ACC112 (cell line): ENCODE measurements around the gene TLCD3B.

Source experiments
- H2AFZ ChIP-seq: fragments of 200-600 bp; sonication (generic); one replicate; pipeline ENCODE4 v1.6.0; 2017; ENCODE audit warnings: antibody characterized with exemption, low read length; ENCODE audit not compliant: unreplicated experiment
- H3K27ac ChIP-seq: fragments of 200-600 bp; sonication (generic); 2 replicates; pipeline ENCODE4 v1.5.1; 2014; ENCODE audit warnings: low read depth, mild to moderate bottlenecking, antibody characterized with exemption, low read length, moderate library complexity
- H3K27me3 ChIP-seq: fragments of 200-600 bp; sonication (generic); 2 replicates; pipeline ENCODE4 v1.6.1; 2014; ENCODE audit warnings: mild to moderate bottlenecking, antibody characterized with exemption, low read length, moderate library complexity, mixed read lengths; ENCODE audit not compliant: insufficient read depth
- H3K36me3 ChIP-seq: fragments of 200-600 bp; sonication (generic); 2 replicates; pipeline ENCODE4 v1.6.1; 2016; ENCODE audit warnings: mild to moderate bottlenecking, antibody characterized with exemption, low read length, moderate library complexity, mixed read lengths; ENCODE audit not compliant: insufficient read depth
- H3K4me1 ChIP-seq: fragments of 200-600 bp; sonication (generic); one replicate; pipeline ENCODE4 v1.6.1; 2016; ENCODE audit warnings: low read length, mixed read lengths; ENCODE audit not compliant: insufficient read depth, unreplicated experiment, control insufficient read depth
- H3K4me3 ChIP-seq: fragments of 200-600 bp; sonication (generic); 2 replicates; pipeline ENCODE4 v1.5.1; 2014; ENCODE audit warnings: mild to moderate bottlenecking, low read depth, low read length
- H3K79me2 ChIP-seq: fragments of 200-600 bp; sonication (generic); one replicate; pipeline ENCODE4 v1.6.0; 2016; ENCODE audit warnings: low read length; ENCODE audit not compliant: control insufficient read depth, unreplicated experiment, insufficient read depth

TLCD3B gene

DNA sequence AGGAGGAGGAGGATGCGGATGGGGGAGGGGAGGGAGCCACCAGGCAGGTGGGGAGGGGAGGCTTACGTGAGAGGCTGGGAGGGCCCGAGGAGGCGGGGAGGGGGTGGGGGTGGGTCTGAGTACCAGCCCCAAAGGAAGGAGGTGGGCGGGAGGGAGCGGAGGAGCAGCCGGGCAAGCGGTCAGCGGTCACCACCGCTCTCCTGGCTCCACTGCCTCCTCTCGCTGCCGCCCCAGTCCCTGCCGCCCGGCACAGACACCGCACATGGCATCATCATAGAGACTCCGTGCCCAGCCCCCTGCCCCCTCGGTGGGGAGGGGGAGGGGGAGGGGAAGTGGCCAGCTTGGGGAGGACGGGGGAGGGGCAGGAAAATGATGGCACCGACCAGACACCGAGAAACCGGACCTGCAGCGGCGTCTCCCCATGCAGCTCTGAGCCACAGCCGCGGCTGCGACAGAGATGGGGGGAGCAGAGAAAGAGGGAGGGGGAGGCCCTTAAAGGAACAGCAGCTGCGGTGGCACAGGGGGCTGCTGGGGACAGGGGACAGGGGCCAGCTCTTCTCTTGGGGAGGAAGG lies at the start of gene TLCD3B:
Gene TLCD3B, minus strand, starts transcription at position 431 of the 573 bp plus-strand sequence. CDS start 744 bp downstream, outside the sequence.
- H3K4me3 ChIP-seq = peak within 1 kb of the TSS; percentile 58; the same call in 1 of the 2 replicates
- H3K27me3 ChIP-seq = peaks cover 35% of the 10 kb centered on the region
- H3K4me1 ChIP-seq = no peaks in the 10 kb centered on the region

GRCh38 chr16:30079480-30079879 lies 48.4 kb upstream of the TLCD3B start:
- Histone ChIP-seq H3K27me3 (no peaks in the 10 kb centered on the region), H2AFZ (no peak overlapping the region), H3K79me2 (peaks cover 51% of the 10 kb centered on the region), H3K4me3 (no peak overlapping the region), H3K27ac (no peak overlapping the region), H3K36me3 (peaks cover 16% of the 10 kb centered on the region; the same call in 1 of the 2 replicates), H3K4me1 (peaks cover 16% of the 10 kb centered on the region)

More for the DNA sequence above, at the start of gene TLCD3B:
- no peak within 1 kb of the TSS for H2AFZ ChIP-seq
- no peaks in the 10 kb centered on the region for H3K79me2 ChIP-seq
- no peak within 1 kb of the TSS for H3K27ac ChIP-seq
- no peaks in the 10 kb centered on the region for H3K36me3 ChIP-seq

DNA sequence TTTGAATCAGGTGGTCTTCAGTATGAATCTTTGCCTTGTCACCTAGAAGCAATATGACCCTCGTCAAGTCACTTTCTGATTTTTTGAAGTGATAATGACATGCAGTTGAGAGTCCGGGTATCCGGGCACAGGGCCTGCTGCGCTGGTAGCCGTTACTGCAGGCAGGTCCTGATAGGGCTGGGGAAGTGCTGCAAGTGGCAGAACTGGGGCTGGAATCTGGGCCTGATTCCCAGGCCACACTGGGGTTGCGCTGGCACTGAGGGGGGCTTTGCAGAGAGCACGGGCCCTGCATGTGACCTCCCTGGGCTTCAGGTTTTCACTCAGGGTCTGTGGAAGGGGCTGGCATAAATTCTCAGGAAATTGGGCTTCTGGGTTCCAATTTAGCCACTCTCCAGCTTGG lies 47.7 kb upstream of the TLCD3B start:
- H3K27me3 ChIP-seq = no peaks in the 10 kb centered on the region
- H2AFZ ChIP-seq = no peak overlapping the region
- peaks cover 16% of the 10 kb centered on the region; the same call in 1 of the 2 replicates for H3K36me3 ChIP-seq
- no peak overlapping the region for H3K27ac ChIP-seq
- no peak overlapping the region; the same call in 1 of the 2 replicates for H3K4me3 ChIP-seq
- peaks cover 16% of the 10 kb centered on the region for H3K4me1 ChIP-seq
- peaks cover 51% of the 10 kb centered on the region for H3K79me2 ChIP-seq

- Histone ChIP-seq H3K4me3 (peak overlapping the region; percentile 92), H3K27me3 (no peaks in the 10 kb centered on the region), H3K36me3 (peaks cover 16% of the 10 kb centered on the region; the same call in 1 of the 2 replicates), H3K4me1 (peaks cover 16% of the 10 kb centered on the region), H3K27ac (peak overlapping the region; percentile 74), H2AFZ (no peak overlapping the region), H3K79me2 (peaks cover 51% of the 10 kb centered on the region)
These were observed 46.6 kb upstream of the TLCD3B start for GRCh38 chr16:30077656-30078055.

DNA sequence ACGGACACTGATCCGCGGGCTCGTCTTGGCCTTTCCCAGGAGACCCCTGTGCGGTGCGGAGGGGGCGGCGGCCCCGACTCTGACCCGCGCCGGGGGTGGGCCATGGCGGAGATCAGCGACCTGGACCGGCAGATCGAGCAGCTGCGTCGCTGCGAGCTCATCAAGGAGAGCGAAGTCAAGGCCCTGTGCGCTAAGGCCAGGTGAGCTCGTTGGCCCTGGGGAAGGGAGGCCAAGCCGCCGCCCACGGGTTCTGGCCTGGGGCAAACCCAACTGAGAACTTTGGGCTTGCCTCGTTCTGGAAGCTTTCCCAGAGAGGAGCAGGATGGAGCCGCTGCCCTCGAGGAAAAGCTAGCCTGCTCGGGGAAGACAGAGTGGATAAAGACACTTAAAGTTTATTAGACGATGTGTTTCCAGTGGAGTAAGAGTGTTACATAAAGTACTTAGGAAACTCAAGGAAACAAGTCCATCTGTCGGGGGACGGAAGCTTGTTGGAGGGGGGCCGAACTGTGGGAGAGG lies 45.3 kb upstream of the TLCD3B start:
- H3K27ac ChIP-seq = peak overlapping the region; percentile 74
- H3K36me3 ChIP-seq = peaks cover 28% of the 10 kb centered on the region
- no peaks in the 10 kb centered on the region for H3K27me3 ChIP-seq
- H3K4me3 ChIP-seq = peak overlapping the region; percentile 92
- H2AFZ ChIP-seq = no peak overlapping the region
- peaks cover 16% of the 10 kb centered on the region for H3K4me1 ChIP-seq
- peaks cover 55% of the 10 kb centered on the region for H3K79me2 ChIP-seq

DNA sequence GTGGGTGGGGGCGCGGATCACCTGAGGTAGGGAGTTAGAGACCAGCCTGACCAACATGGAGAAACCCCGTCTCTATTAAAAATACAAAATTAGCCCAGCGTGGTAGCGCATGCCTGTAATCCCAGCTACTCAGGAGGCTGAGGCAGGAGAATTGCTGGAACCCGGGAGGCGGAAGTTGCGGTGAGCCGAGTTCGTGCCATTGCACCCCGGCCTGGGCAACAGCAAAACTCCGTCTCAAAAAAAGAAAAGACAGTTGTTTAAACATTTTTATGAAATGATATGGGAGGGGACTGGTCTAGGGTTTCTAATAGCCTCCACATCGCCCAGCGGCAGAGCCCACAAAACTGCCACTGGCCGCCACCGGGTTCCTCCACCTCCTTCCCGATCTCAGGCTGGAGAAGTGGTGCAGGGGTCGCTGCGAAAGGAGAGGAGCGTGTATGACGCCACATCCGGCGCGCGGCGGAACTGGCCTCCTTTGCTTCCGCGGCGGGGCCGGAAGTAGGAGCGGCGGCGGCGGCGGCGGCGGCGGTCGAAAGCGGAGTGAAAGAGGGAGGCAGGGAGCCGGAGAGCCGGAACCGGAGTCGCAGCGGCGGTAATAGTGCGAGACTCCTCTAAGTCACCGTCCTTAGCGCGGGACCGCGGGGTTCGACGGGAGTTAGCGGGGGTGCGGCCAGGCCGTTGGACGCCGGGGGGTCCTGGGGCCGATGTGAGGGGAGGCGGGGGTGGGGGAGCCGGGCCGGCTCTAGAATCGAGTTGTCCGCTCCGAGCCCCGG lies 44.6 kb upstream of the TLCD3B start, which contains the start of gene PPP4C:
Gene PPP4C, plus strand, starts transcription at position 492 of the 773 bp plus-strand sequence. CDS start 384 bp downstream, outside the sequence.
- peak within 1 kb of the TSS; percentile 92 for H3K4me3 ChIP-seq
- H2AFZ ChIP-seq = no peak within 1 kb of the TSS
- H3K27ac ChIP-seq = peak within 1 kb of the TSS; percentile 74
- H3K36me3 ChIP-seq = peaks cover 27% of the 10 kb centered on the region
- H3K4me1 ChIP-seq = peaks cover 17% of the 10 kb centered on the region
- H3K27me3 ChIP-seq = no peaks in the 10 kb centered on the region
- H3K79me2 ChIP-seq = peaks cover 49% of the 10 kb centered on the region

DNA sequence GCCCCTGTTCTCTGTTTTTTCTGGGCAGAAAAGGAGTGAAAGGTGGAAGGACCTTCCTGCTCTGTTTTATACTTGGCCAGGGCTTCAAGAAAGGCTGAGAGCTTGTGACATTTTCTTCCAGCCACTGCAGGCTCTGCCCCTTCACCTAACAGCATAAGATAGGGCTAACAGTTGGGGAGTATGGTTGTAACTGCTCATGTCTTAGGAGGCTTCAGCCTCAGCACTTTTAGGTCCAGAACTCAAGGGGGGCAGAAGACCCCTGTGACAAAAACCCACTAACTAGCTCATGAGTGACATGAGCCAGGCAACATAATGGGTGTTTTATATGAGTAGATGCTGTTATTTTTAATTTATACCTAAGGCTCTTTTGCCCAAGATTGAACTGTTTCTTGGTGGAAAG lies 39.4 kb upstream of the TLCD3B start:
- Histone ChIP-seq H3K79me2 (peaks cover 51% of the 10 kb centered on the region), H3K4me3 (peak overlapping the region; percentile 97; the same call in 1 of the 2 replicates), H3K4me1 (peaks cover 29% of the 10 kb centered on the region), H3K27me3 (no peaks in the 10 kb centered on the region), H3K36me3 (peaks cover 58% of the 10 kb centered on the region), H2AFZ (no peak overlapping the region), H3K27ac (peak overlapping the region; percentile 2)

GRCh38 chr16:30069611-30070462 lies 38.8 kb upstream of the TLCD3B start:
- Histone ChIP-seq H3K27me3 (no peaks in the 10 kb centered on the region), H3K27ac (peak overlapping the region; percentile 2), H3K4me1 (peaks cover 29% of the 10 kb centered on the region), H2AFZ (no peak overlapping the region), H3K36me3 (peaks cover 58% of the 10 kb centered on the region), H3K79me2 (peaks cover 51% of the 10 kb centered on the region), H3K4me3 (peak overlapping the region; percentile 97)

GRCh38 chr16:30068750-30069610 lies 37.9 kb upstream of the TLCD3B start:
- Histone ChIP-seq H3K27me3 (no peaks in the 10 kb centered on the region), H2AFZ (no peak overlapping the region), H3K4me3 (peak overlapping the region; percentile 97), H3K27ac (peak overlapping the region; percentile 3; the same call in 1 of the 2 replicates), H3K79me2 (peaks cover 51% of the 10 kb centered on the region), H3K4me1 (peaks cover 31% of the 10 kb centered on the region), H3K36me3 (peaks cover 58% of the 10 kb centered on the region)
